Liver (tissue), 9 donors: Measurements from ENCODE around the gene KIRREL3. TPM values are rescaled to one million over a fixed set of nuclear protein-coding genes. Genes with fewer than 3 reads are reported as not detected.

Experiments
- DNase-seq: peaks from one replicate; pipeline ENCODE4 v3.0.0-alpha.2; 2017; ENCODE audit warnings: low spot score
- H3K27ac ChIP-seq, 2 donors: one replicate each; pipeline ENCODE4 v1.7.0; 2013; ENCODE audit warnings: inconsistent platforms in 2 of 2, low read length in 2 of 2, control low read depth in 1 of 2, low read depth in 1 of 2, mild to moderate bottlenecking in 1 of 2
- H3K27me3 ChIP-seq, 4 donors: one replicate each; pipeline versions ENCODE4 v1.6.1 to v1.7.0; 2013; ENCODE audit warnings: low read length in 3 of 4, inconsistent platforms in 1 of 4, mild to moderate bottlenecking in 1 of 4, moderate library complexity in 1 of 4; ENCODE audit not compliant: control insufficient read depth in 4 of 4, insufficient read depth in 4 of 4
- H3K36me3 ChIP-seq, 4 donors: one replicate each; pipeline versions ENCODE4 v1.6.1 to v1.7.0; 2013; ENCODE audit warnings: low read length in 3 of 4, mild to moderate bottlenecking in 3 of 4, low read depth in 1 of 4, moderate library complexity in 1 of 4; ENCODE audit not compliant: control insufficient read depth in 4 of 4, insufficient read depth in 3 of 4
- H3K4me1 ChIP-seq, 4 donors: one replicate each; pipeline versions ENCODE4 v1.6.1 to v1.7.0; 2013; ENCODE audit warnings: low read length in 3 of 4, mild to moderate bottlenecking in 3 of 4, moderate library complexity in 1 of 4; ENCODE audit not compliant: control insufficient read depth in 4 of 4, insufficient read depth in 4 of 4
- H3K4me3 ChIP-seq, 3 donors: one replicate each; pipeline versions ENCODE4 v1.6.1 to v1.7.0; 2013; ENCODE audit warnings: low read length in 3 of 3, control low read depth in 1 of 3, low read depth in 1 of 3, mild to moderate bottlenecking in 1 of 3
- H3K9ac ChIP-seq, 2 donors: one replicate each; pipeline ENCODE4 v1.7.0; 2013; ENCODE audit warnings: low read length in 2 of 2, mild to moderate bottlenecking in 2 of 2, moderate library complexity in 2 of 2, control low read depth in 1 of 2, low read depth in 1 of 2
- H3K9me3 ChIP-seq, 4 donors: one replicate each; pipeline versions ENCODE4 v1.6.1 to v1.7.0; 2013; ENCODE audit warnings: low read length in 3 of 4; ENCODE audit not compliant: control insufficient read depth in 4 of 4
- ATF3 ChIP-seq: IDR thresholded peaks from 2 replicates; pipeline ENCODE4 v1.6.1; 2016; ENCODE audit warnings: antibody characterized with exemption
- CTCF ChIP-seq: fragments of 150-350 bp; IDR thresholded peaks from 2 replicates; pipeline ENCODE4 v1.5.1; 2017; ENCODE audit warnings: improper control_type of control experiment, low read depth, low read length; ENCODE audit not compliant: missing input control
- EGR1 ChIP-seq, 2 donors: IDR thresholded peaks; 2 replicates each; pipeline ENCODE4 v1.6.1; 2016 to 2018; ENCODE audit warnings: antibody characterized with exemption in 2 of 2, low read depth in 2 of 2
- FOXA1 ChIP-seq: IDR thresholded peaks from 2 replicates; pipeline ENCODE4 v1.6.1; 2016; ENCODE audit warnings: antibody characterized with exemption
- FOXA2 ChIP-seq: IDR thresholded peaks from 2 replicates; pipeline ENCODE4 v1.6.1; 2016; ENCODE audit warnings: antibody characterized with exemption
- GABPA ChIP-seq, 2 donors: IDR thresholded peaks in 1 of 2; conservative IDR thresholded peaks in 1 of 2; 2 replicates each; pipeline ENCODE4 v1.6.1; 2016; ENCODE audit warnings: antibody characterized with exemption in 2 of 2, mild to moderate bottlenecking in 1 of 2, moderate library complexity in 1 of 2
- HNF4A ChIP-seq, 2 donors: conservative IDR thresholded peaks; 2 replicates each; pipeline ENCODE4 v1.6.1; 2016; ENCODE audit warnings: antibody characterized with exemption in 2 of 2, mild to moderate bottlenecking in 2 of 2
- HNF4G ChIP-seq: IDR thresholded peaks from 2 replicates; pipeline ENCODE4 v1.6.1; 2016; ENCODE audit warnings: antibody characterized with exemption
- JUND ChIP-seq, 2 donors: IDR thresholded peaks; 2 replicates each; pipeline ENCODE4 v1.6.1; 2016; ENCODE audit warnings: antibody characterized with exemption in 2 of 2
- MAX ChIP-seq: IDR thresholded peaks from 2 replicates; pipeline ENCODE4 v1.6.1; 2016; ENCODE audit warnings: antibody characterized with exemption
- NR2F2 ChIP-seq: IDR thresholded peaks from 2 replicates; pipeline ENCODE4 v1.6.1; 2016; ENCODE audit warnings: antibody characterized with exemption
- RAD21 ChIP-seq, 2 donors: IDR thresholded peaks; 2 replicates each; pipeline ENCODE4 v1.6.1; 2016; ENCODE audit warnings: antibody characterized with exemption in 2 of 2, mild to moderate bottlenecking in 2 of 2
- REST ChIP-seq: IDR thresholded peaks from 2 replicates; pipeline ENCODE4 v1.6.1; 2016; ENCODE audit warnings: antibody characterized with exemption, mild to moderate bottlenecking
- RXRA ChIP-seq, 2 donors: IDR thresholded peaks; 2 replicates each; pipeline ENCODE4 v1.6.1; 2017 to 2018; ENCODE audit warnings: antibody characterized with exemption in 2 of 2, mild to moderate bottlenecking in 1 of 2
- SP1 ChIP-seq: IDR thresholded peaks from 2 replicates; pipeline ENCODE4 v1.6.1; 2018; ENCODE audit warnings: antibody characterized with exemption, mild to moderate bottlenecking
- TAF1 ChIP-seq: conservative IDR thresholded peaks from 2 replicates; pipeline ENCODE4 v1.6.1; 2016; ENCODE audit warnings: antibody characterized with exemption, mild to moderate bottlenecking
- YY1 ChIP-seq: IDR thresholded peaks from 2 replicates; pipeline ENCODE4 v1.6.1; 2016; ENCODE audit warnings: antibody characterized with exemption, mild to moderate bottlenecking
- ZBTB33 ChIP-seq: IDR thresholded peaks from 2 replicates; pipeline ENCODE4 v1.6.1; 2016; ENCODE audit warnings: antibody characterized with exemption
- WGBS: extraction: QIAGEN DNeasy Blood & Tissue Kit; methylation state at CpG from one replicate; pipeline ENCODE4 v1.1.7; 2013; 5-methylcytosine and 5-hydroxymethylcytosine counted together
- polyA plus RNA-seq, 2 donors: library from polyadenylated mRNA; stranded (reverse) in 1 of 2; unstranded in 1 of 2; fragments of 200-250 nt in 1 of 2; fragments of >200 nt in 1 of 2; fragmentation: Nextera tagmentation in 1 of 2; extraction: Ambion mirVana in 1 of 2; gene quantifications; one replicate each; pipeline versions ENCODE4 v1.2.1 to v1.2.3, GENCODE V29; 2013 to 2015
- total RNA-seq, 2 donors: library from RNA; depleted of rRNA; stranded (reverse); fragments of >200 nt; gene quantifications; one replicate each; pipeline ENCODE4 v1.2.3, GENCODE V29; 2014
- donor health status: healthy.
- donor health status: healthy.
- donor health status: healthy.
- donor health status: healthy.
- donor health status: healthy.

KIRREL3 gene
- total and polyA plus RNA-seq, 4 donors = 0.03 to 0.29 (median 0.08) TPM; not detected in 1

- TF ChIP-seq CTCF (no peak), FOXA2 (no peak), ATF3 (no peak), NR2F2 (no peak), GABPA (IDR thresholded peaks at IDR 0.05 in 1 of 2, conservative IDR thresholded peaks at IDR 0.05 in 1 of 2) (no peak), ZBTB33 (no peak), FOXA1 (no peak), HNF4A (conservative IDR thresholded peaks at IDR 0.05) (no peak), RAD21 (IDR thresholded peaks at IDR 0.05) (no peak)
Measured at GRCh38 chr11:126587541-126587940, 413.0 kb downstream of the KIRREL3 start (continued).

GRCh38 chr11:126585774-126586491, 414.6 kb downstream of the KIRREL3 start:
- DNase-seq = no peak
- Histone ChIP-seq H3K4me3 (no peak overlapping the region), H3K36me3 (no peaks in the 10 kb centered on the region), H3K27me3 (no peaks in the 10 kb centered on the region), H3K9me3 (no peaks in the 10 kb centered on the region), H3K27ac (no peak overlapping the region), H3K9ac (no peak overlapping the region), H3K4me1 (no peaks in the 10 kb centered on the region)
- TF ChIP-seq YY1 = peak; percentile 89
- no peak for TF ChIP-seq FOXA1
- TF ChIP-seq FOXA2 = no peak
- WGBS = 23% methylated on average over 23 of the region's 23 CpGs

- no peak overlapping the region for H3K9ac ChIP-seq
- no peaks in the 10 kb centered on the region for H3K36me3 ChIP-seq
- H3K4me3 ChIP-seq = no peak overlapping the region
- no peak for TF ChIP-seq RAD21 (IDR thresholded peaks at IDR 0.05)
- TF ChIP-seq MAX = no peak
- TF ChIP-seq RXRA (IDR thresholded peaks at IDR 0.05) = no peak
- no peak for TF ChIP-seq JUND (IDR thresholded peaks at IDR 0.05)
- no peak for TF ChIP-seq EGR1 (IDR thresholded peaks at IDR 0.05; ENCODE audit: low read depth in 2 of 2)
- TF ChIP-seq FOXA1 = no peak
- TF ChIP-seq SP1 = no peak
- no peak for TF ChIP-seq YY1
- no peak for TF ChIP-seq ATF3
- TF ChIP-seq REST = no peak
- no peak for TF ChIP-seq HNF4G
- TF ChIP-seq GABPA (IDR thresholded peaks at IDR 0.05 in 1 of 2, conservative IDR thresholded peaks at IDR 0.05 in 1 of 2) = no peak
- TF ChIP-seq FOXA2 = no peak
- no peak for TF ChIP-seq ZBTB33
- TF ChIP-seq TAF1 = no peak
- H3K27me3 ChIP-seq = no peaks in the 10 kb centered on the region
- no peak for DNase-seq
- H3K4me1 ChIP-seq = no peaks in the 10 kb centered on the region
- H3K9me3 ChIP-seq = no peaks in the 10 kb centered on the region
- WGBS = 74% methylated on average over 20 of the region's 20 CpGs
- H3K27ac ChIP-seq = no peak overlapping the region
Measured at GRCh38 chr11:126585388-126585773, 415.2 kb downstream of the KIRREL3 start.
